GM19395 (cell line): Measurements from ENCODE around the gene CEP120.

Experiments used
- ATAC-seq: cut with Tn5 transposase; IDR thresholded peaks from one replicate; pipeline ENCODE4 v1.9.1; 2021; ENCODE audit warnings: mild to moderate bottlenecking, moderate library complexity; ENCODE audit not compliant: unreplicated experiment

CEP120 gene

DNA sequence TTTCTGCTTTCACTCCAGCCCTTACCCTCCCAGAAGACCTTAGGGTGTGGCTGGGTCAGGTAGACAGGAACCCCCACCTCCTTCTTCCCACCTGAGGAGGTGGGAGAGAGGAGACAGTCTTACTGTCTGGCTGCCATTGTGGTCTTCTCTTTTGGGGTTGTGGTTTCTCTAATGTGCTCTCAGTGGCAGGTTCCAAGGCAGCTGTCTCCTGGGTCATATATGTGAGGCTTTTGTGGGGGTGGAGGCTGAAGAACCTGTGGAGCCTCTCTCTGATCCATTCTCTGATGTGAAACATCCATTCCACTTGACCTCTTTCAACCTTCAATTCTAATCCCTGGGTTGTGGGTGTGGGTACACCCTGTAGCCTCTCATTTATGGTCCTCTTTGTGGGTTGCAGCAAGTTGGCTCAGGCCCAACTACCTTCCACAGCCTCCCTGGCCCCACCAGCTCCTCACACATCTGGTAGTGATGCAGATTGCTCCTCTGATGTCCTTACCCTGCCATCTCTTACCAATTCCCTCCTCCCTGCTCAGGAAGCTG lies 118.4 kb downstream of the CEP120 start:
- no peak for ATAC-seq

DNA sequence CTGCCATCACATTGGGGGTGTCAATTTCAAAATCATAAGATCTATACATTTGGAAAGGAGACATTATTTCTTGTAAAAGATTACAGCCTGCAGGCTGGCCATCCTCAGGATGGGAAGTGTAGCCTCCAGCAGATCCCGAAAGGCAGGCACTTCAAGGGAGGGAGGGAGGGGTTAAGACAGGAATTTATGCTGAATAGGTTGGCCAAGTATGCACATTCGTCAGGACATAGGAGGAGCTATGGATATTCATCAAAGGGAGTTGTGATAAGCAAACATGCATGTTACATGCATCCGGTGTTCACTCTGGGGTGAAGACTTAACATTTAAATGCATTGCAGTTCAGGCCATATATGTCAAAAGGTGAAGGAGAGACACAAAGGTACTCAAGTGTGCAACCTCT lies 119.4 kb downstream of the CEP120 start:
- ATAC-seq = no peak

DNA sequence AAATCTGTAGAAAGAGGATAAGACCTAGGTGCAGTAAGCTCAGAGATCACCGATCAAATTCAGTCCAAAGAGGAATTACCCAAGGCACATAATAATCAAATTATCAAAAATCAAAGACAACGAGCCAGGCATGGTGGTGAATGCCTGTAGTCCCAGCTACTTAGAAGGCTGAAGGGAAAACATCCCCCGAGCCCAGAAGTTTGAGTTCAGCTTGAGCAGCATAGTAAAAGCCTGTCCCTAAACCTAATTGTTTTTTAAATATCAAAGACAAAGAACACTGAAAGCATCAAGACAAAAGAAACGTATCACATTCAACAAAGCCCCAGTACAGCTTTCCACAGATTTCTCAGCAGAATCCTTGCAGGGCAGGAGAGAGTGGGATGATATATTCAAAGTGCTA lies 122.9 kb downstream of the CEP120 start:
- ATAC-seq = no peak

DNA sequence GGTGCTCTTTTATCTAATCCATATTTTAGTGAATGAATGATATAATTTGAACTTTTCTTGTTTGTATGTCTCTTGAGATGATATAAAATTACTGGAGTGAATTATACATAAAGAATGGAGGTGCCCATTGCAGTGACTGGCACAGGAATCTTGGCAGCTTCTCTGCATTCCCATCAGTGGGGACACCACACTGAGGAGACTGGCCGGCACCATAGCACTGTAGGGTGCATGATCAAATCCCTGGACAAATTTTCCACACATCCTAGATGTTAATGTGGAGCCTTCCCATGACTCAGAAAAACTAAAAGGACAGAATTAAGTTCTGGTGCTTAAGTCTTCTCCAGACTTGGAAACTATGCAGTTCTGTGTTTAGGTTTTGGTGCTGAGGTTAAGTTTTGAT lies 124.1 kb downstream of the CEP120 start:
- no peak for ATAC-seq

DNA sequence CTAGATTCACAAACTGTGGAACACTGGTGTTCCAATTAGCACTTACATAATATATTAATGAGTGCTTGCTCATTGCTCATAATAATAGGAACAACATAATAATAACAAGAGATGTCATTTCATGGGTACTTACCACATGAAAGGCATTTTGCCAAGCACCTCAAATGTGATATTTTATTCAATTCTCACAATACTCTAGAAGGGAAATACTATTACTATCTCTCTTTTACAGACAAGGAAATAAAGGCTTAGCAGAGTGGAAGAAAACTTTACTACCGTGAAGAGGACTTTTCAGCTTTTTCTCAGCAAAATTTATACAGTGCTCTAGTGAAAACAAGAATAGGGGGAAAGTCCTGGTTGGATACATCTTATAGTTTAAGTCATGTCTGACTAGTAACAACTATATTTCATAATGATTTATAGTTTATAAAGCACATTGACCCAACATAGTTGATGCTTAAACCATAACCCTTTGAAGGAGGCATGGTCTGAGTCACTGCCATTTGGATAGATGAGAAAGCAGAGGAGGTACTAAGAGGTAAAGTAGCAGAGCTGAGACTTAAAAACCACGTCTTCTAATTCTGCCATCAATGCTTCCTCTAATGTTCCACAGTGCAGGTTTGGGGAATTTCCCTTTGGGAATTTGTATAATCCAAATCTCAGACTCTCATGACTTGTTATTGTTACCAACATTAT lies 124.7 kb downstream of the CEP120 start:
- no peak for ATAC-seq

DNA sequence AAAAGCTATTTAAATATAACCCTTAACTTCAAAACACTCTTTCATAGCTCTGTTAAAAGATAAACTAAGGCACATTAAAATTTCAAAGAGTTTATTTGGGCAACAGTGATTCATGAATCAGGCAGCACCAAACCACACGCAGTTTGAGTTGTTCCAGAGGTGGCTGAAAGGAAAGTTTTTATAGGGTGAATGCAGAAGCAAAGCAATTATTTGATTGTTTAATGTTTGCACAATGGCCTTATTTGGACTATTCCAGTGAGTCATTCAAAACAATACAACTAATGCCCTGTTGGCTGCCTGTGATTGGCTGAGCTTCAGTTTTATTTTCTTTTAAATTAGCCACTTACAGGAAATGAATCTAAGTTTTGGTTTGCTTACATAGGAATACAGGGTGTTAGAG lies 125.3 kb downstream of the CEP120 start:
- ATAC-seq = no peak

DNA sequence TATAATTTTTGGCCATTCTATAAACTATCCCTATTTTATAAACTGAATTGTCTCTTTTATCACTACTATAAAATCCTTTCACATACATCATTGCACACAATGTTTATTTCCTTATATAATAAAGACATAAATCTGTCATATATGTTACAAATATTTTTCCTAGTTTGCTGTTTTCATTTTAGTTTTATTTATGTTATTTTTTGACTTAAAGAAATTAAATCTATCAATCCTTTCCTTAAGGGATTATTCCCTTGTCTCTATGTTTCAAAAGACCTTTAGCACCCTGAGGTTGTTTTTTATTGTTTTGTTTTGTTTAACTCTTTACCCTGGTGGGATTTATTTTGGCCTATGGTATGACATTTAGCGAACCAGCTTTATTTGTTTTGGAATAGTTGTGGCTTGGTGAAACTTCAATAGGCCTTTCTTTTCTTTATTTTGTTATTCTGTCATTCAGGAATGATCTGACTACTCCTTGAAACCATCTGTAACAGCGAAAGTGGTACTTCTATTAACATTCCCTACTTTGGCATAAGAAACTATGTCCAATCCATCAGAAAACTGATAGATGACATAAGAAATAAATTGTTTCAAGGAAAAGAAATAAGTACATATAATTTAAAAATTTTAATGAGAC lies 125.9 kb downstream of the CEP120 start:
- no peak for ATAC-seq
